Activated CD4-positive, CD25-positive, alpha-beta regulatory T cell (primary cell): ENCODE data around the gene SPECC1.
"Not testable (repeated sequence)": the region's sequence is repeated elsewhere in the genome, so short reads cannot be mapped to it uniquely, and the experiment has no call there.

Experiments
- DNase-seq, 4 experiments: peaks; one replicate each; lab custom pipeline; 2025; lab: John Stamatoyannopoulos, UW

The SPECC1 gene

DNA sequence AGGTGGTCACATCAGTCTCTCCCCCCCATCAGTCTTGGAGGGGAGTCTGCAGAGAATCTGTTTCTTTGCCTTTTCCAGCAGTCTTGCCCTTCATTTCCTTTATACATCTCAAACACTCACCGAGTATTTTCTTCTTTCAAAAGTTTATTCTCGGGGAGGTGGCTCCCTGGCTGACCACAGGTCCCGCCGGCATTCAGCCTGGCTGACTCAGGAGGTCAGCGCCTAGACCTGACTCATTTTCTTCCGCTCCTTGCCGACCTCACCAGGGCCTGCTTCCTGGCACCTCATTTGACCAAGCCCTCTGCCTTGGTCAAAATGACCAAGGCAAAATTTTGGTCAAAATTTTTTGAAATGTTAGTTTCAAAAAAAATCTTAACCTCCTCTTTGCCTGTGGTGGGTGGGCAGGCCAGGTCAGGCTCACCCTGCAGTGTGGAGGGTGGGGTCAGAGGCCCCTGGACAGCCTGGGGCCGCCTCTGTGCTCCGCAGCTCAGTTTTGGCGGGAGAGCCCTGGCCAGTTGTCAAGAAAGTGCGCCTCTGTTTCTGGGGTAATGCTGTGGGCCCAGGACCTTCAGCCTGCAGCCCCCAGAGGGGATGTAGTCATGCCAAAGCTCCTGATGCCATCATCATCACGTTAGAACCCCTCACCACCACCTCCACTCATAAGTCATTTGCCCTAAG, 165.6 kb downstream of the SPECC1 start:
- DNase-seq: no peak

DNA sequence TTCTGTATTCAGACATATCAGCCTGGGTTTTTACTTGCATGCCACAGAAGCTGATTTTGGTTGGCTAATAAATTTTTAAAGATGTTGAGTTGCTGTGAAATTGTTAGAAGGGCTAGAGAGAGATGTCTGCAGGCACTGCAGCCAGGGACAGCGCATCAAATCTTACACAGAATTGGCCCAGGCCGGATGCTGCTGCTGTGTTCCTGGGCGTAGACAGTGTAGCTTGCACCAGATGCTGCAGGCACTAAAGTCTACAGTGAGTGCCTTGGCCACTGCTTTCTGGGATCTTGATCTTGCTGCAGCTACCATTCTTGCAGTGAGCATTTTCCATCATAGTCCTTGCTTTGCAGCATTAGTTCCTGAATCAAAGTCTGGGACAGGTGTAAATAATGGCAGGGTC, 169.9 kb downstream of the SPECC1 start:
- DNase-seq: no peak

DNA sequence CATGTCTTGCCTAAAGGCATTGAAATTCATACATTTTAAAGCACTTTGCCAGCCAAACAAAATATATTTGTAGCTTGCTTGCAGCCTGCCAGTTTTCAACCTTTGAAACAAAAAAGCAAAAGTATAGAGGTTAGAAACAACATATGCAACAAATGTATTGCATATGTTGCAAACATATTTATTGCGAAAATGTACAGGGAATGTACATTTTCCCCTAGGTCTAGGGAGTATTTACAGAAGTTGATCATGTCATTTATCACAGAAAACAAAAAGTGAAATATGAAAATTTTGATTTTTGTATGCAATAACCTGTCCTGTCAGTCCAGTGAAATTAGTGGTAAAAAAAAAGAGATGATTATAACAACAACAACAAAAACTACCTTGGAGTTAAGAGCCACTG, 171.5 kb downstream of the SPECC1 start:
- DNase-seq: no peak

DNA sequence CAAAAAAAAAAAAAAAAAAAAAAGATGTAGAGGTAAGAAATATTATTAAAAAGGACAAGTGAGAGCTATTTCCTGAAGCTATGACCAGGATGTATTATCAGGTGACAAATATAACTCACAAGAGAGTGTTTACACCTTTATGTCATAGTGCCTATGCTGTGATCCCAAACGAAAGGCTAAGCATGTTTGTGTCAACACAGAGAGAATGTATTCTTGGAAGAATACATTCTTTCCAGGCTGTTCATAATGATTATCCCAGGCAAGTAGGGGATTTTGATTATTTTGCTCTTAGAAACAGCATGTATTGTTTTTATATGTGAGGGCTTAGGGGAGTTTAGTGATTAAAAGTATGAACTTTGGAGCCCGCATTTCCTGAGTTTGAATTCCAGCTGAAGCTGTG, 175.0 kb downstream of the SPECC1 start:
- no peak for DNase-seq

DNA sequence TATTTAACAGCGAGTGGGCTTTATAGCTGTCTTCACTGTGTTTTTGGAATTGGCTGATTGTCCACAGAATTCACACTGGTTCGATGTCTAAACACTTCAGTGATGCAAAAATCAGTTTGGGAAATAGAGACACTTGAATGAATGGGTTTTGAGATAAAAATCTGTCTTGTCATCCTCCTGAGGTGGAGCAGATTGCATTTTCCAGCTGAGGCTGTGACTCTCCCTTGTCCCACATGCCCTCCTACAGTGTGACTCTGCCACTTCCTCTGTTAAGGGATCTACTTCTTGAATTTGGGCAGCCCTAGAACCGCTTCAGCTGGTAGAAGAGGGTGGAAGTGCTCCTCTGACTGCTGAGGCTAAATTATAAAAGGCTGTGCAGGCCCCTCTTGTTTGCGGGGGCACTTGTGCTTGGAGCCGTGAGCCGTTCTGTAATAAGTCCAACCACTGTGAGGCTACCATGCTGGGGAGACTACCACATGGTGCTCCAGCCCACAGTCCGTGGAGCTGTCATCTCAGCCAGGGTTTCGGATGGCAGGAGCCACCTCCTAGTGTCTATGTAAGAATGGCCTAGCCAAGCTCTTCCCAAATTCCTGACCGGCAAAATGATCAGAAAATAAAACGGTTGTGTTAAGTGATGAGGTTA, 175.9 kb downstream of the SPECC1 start:
- no peak for DNase-seq

DNA sequence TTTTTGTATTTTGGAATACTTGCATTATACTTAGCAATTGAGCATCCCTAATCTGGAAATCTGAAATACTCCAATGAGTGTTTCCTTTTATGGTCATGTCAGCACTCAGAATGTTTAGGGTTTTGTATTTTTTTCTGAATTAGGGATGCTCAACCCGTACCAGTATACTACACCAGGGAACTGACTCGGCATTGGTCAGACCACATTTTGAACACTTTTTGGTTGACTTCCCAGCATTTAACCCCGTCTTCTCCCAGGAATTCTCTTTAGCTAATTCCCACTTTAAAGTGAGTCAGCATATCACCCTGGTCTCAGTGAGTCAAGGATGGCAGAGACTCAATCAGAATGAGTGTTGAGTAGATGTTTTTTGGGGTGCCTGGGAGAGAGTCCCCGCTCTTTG, 177.9 kb downstream of the SPECC1 start:
- DNase-seq: no peak

DNA sequence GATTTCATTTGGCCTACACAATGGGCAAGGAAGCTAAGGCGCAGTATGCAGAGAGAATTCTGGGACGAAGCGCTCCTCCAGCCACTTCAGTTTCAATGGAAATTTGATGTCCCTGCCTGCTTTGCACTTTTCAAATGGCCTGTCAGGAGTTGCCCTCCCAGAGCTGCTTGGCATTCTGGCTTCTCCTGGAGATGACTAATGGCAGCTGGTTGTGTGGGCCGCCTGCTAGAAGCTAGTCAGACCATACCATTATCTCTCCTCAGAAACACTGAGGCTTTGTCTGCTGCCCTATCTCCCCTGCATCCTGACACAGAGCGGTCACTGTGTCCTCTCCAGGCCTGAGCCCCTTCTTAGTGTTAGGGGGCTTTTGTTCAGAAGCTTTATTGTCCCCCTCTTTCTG, 180.1 kb downstream of the SPECC1 start:
- no peak for DNase-seq

DNA sequence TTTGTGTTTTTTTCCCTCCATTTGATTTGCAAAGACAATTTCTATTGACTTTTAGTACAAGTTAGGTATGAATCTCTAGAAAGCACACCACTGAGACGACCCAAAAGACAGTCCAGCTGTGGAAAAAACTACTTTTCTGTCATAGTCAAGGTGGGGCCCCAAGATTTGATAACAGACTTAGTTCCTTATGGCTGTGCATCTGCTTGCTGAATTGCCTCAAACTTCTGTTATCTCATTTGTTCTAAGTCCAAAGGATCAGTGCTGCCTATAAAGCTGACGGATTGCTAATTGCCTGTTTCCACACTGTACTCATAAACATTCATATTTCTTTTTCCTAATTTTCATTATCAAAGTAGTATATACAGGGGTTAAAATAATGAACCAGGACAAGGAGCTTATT, 180.8 kb downstream of the SPECC1 start:
- DNase-seq: no peak

DNA sequence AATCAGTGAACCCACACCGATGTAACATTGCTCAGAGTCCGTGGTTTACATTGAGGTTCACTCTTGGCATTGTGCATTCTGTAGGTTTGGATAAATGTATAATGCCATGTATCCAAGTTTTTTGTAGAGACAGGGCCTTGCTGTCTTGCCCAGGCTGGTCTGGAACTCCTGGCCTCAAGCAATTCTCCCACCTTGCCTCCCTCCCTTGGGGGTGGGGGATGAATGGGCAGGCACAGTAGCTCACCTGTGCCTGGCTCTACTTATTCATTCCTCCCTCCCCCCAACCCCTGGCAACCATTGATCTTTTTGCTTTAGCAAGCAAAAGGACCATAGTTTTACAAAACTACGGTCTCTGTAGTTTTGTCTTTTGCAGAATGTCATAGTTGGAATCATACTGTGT, 181.4 kb downstream of the SPECC1 start:
- no peak for DNase-seq

DNA sequence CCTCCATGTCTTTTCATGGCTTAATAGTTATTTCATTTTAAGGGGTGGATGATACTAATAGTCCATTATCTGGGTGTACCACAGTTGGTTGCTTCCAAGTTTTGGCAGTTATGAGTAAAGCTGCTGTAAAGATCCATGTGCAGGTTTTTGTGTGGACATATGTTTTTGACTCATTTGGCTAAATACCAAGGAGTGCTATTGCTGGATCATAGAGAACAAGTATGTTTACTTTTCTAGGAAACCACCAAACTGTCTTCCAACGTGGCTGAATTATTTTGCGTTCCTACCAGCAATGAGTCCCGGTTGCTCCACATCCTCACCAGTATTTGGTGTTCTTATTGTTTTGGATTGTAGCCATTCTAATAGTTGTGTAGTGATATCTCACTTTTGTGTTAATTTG, 181.9 kb downstream of the SPECC1 start:
- no peak for DNase-seq

DNA sequence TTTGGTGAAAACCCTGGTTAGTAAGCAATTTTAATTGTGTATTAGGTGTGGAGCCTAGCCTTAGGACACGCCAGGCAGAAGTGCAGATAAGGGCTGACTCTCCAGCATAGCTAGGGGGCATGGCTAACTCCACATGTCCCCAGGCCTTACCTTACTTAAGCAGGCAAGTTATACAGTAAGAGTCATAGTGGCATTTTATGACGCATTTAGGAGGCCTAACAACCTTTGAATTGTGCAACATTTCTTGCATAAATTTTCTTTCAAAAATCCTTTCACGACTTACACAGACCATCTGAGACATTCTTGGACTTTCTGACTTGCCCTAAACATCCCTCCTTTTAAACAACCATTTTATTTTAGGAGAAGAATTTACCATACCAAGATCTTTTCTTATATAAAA, 187.1 kb downstream of the SPECC1 start:
- not testable (repeated sequence) for DNase-seq

DNA sequence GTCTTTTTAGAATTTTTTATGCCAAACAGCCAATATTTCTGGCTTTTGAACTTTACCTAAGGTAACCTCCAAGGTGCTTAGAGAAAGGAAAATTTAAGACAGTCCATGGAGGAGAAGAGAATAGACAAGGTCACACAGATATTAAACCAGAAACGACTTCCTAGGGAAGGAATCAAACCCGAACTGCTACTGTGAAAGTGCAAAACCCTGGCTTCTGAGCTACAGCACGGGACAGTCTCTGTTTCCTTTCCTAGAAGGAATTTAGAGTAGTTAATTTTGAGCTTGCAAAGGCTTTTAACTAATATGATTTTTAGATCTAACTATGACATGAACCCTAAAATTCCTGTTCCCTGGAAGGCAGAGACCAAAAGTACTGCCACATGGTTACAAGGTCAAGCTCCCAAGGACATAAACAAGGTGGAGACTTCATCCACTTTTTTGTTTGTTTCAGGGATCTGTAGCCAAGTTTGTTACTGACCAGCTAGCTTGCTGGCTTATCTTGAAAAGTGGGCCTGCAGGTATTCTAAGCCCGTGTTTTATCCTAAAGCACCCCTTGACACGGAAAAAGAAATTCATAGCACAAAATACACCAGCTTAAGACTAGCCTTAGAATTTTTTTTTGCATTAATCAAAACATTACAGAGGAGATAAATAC, 188.2 kb downstream of the SPECC1 start:
- DNase-seq: no peak

DNA sequence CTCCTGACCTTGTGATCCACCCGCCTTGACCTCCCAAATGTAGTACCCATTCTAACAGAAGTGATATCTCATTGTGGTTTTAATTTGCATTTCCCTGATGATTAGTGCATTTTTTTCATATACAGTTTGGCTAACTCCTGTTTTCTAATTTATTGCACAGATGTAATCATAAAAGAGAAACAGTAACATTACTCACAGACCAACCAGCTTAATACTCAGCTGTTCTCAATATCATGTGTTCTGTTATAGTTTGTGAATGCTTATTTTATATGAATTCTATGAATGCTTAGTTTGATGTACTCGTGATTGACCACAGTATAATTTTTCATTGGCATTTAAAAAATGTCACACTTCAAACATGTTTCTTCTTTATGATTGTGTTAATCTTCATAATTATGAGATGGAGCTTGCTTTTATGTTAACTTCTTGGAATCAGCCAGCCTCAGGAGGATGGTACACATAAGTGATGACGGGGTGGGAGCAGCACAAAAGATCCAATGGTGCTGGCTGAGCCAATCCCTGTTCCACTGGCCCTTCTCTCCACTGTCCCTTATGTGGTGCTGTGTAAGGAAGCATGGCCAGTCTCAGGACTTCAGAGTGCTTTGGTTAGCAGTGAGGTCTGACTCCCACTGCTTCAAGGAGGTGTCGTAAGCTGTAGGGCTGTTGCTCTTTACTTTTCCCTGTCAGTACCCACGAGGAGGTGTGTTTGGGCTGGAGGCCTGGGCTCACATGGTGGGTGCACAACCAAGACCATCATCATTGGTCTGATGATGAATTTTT, 191.0 kb downstream of the SPECC1 start:
- DNase-seq: no peak

DNA sequence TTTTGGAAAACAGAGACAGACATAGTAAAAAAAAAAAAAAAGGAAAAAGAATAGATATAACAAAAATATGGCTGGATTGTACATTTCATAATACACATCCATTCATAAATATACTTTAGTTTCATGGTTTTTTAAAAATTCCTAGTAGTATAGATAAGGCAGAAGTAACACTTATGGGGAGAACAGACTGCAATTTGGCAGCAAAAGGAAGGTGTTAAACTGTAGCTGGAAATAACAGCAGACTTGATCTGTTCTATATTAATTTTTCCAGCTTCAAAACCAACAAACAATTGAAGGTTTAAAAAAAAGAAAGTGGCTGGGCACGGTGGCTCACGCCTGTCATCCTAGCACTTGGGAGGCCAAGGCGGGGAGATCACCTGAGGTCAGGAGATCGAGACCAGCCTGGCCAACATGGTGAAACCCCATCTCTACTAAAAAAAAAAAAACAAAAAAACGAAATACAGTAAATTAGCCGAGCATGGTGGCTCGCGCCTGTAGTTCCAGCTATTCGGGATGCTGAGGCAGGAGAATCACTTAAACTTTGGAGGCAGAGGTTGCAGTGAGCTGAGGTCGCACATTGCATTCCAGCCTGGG, 191.8 kb downstream of the SPECC1 start:
- DNase-seq: no peak

DNA sequence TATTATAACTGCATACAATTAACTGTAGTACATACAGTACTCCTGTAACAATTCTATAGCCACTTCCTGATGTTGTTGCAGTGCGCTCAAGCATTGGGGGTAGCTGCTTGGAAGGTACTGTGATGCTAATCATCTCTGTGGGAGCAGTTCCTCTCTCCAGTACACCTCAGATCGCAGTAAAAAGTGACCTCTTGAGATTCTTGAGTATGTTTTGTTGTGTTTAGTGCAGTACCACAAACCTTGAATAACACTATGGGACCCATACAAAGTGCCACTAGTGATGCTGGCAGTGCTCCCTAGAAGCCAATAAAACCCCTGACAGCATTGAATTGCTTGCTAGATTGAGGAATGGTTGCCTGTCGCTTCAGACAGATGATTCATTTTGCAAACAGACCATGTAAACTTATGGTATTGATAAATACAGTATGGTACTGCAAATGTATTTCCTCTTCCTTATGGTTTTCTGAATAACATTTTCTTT, 193.0 kb downstream of the SPECC1 start:
- no peak for DNase-seq

DNA sequence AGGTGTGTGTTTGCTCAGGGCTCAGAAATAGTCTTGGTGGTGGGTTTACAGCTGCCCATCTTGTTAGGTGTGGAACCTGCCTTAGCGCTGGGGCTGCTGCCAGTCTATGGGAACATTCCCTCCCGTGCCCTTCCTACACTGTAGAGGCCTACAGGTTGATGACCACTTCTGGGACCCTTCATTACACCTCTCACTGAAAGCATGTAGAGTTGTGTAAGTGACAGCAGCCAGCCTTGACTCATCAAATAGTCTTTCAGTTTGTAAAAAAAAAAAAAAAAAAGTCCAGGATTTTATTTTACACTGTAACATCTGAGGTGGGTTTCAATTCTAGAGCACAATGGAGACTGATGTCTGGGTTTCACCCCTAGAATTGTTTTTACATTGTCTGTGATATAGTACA, 193.9 kb downstream of the SPECC1 start:
- no peak for DNase-seq

DNA sequence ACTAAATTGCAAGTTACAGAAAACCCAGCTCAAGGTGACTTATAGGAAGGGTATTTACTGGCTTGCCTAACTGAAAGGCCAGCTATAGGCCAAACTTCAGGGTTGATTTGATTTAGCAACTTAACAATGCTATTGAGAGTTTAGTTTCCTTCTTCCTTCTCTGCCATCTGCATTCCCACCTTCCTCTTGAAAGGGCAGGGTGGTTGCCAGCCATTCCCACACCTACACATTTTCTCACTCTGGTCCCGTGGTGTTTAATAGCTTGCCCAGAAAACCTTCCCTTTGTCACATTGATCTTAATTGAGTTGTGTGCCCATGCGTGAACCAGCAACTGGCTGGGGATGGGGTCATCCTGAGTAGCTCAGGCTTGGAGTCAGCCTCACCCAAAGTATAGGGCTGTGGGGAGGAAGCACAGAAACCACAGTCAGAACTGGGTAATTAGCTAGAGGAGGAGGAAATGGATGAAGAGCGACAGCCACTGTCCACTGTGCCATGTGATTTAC, 194.7 kb downstream of the SPECC1 start:
- DNase-seq: no peak

DNA sequence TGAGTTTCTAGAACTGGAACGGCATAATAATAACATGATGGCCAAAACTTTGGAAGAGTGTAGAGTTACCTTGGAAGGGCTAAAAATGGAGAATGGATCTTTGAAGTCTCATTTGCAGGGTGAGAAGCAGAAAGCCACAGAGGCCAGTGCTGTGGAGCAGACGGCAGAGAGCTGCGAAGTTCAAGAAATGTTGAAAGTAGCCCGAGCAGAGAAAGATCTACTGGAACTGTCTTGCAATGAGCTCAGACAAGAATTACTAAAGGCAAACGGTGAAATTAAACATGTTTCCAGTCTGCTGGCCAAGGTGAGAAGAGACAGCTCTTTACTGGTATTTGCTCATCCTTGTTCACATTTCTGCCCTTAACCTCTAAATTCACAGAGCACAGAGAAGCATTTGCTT, 196.4 kb downstream of the SPECC1 start:
- DNase-seq: no peak

DNA sequence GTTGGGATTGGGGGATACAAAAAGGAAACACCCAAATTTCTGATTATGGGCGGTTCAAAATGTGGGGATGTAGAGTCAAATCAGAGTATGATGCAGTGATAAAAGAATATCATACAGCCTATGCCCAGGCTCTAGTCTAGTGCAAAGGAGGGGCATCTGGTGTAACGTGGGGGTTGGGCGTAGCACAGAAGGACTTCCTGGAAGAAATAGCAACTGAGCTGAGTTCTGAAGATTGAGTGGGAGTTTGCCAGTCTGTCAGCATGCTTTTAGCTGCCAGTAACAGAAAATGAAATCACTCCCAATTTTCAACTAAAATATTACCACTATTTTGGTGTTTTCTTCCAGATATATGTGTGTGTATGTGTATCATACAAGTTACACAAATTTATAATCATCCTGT, 196.9 kb downstream of the SPECC1 start:
- DNase-seq: no peak

DNA sequence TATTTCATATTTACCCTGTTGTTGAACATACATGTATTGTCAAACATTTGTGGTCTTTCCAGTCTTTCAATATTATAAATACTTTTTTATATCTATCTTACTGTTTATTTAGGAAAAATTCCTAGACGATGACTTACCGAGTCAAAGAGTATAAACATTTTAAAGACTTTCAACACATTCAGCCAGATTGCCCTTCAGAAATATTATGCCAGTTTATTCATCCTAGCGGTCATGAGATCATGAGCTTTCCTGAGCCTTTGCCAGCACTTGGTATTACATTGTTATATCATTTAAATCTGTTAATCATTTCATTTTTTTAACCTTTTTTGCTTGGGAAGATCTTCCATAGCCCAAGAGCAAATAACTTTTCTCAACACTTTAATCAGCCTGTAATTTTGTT, 197.4 kb downstream of the SPECC1 start:
- DNase-seq: no peak

DNA sequence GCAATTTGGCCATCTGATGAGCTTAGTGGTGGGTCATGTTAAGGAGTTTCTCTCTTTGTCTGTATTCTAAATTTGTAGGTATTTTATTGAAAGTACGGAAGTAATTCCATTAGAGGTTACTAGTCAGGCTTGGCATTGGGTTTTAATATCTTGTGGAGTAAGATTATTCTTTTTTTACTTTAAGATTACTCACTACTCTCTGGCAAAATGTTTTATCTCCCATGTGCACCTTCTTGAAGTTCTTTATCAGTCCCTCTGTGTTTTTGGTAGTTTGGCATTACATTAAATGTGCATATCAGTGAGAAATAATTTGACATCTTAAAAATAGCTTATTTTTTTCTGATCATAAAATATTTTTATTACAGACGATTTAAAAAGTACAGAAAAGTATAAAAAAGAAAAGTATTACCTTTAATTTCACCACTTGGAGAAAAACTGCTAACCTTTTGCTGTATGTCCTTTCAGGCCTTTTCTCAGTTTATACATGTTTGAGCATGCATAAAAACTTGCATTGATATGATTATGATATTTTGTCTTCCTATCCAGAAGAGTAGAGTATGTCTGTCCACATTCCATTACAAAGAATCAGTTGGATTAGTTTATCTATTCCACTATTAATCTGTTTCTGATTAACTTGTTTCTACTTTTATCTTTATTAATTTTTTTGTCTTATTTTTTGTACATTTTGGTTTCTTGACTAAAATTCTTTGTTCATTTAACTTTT, 198.3 kb downstream of the SPECC1 start:
- no peak for DNase-seq
